Right renal cortex interstitium (tissue), 3 donors: Measurements from ENCODE around the gene MUC22. TPM values are rescaled to one million over a fixed set of nuclear protein-coding genes. Genes with fewer than 3 reads are reported as not detected.
A peak's percentile ranks its signal among the peaks of the same experiment; 100 is the strongest.
"Not testable (repeated sequence)": the region's sequence is repeated elsewhere in the genome, so short reads cannot be mapped to it uniquely, and the experiment has no call there.

ENCODE experiments used
- DNase-seq, 3 donors: peaks; one replicate each; pipeline ENCODE4 v3.0.0-alpha.2; 2013; ENCODE audit warnings: low read depth in 3 of 3, low spot score in 2 of 3
- polyA plus RNA-seq, 3 donors: library from polyadenylated mRNA; unstranded; fragments of 120-200 nt; gene quantifications; one replicate each; pipeline ENCODE4 v1.2.1, GENCODE V29; 2013; ENCODE audit not compliant: insufficient read length in 3 of 3

Gene MUC22
- not detected for polyA plus RNA-seq

DNA sequence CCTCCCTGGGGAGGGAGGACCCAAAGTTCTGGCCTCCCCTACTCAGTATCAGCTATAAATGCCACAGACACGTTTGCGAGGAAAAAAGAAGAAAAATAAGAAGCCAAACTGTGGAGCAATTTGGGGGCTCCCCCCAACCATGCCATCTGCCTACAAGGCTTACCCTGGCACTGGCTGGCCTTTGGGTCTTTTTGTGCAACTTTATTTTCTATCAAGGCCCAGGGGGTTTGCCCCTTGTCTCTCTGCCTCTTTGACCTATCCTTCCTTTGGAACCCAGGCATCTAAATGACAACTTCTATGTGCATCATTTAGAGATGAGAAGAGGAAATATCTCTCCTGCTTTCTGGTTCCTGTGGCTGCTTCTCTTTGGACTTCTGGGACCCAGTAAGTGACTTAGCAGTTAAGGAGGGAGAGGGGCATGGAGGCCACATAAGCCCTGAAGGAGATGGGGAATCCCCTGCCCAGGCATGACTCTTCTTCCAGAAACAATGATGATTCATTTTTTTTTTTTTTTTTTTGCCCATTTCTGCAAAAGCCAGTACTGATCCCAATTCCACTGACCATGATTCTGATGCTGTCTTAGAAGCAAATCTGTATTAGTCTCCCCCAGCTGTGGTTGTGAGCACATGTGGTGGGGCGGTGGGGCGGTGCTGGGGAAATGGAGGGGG lies at the start of gene MUC22:
Gene MUC22, plus strand, starts transcription at position 82 of the 668 bp plus-strand sequence. Its CDS starts 233 bp downstream, at position 315.
- no peak for DNase-seq

DNA sequence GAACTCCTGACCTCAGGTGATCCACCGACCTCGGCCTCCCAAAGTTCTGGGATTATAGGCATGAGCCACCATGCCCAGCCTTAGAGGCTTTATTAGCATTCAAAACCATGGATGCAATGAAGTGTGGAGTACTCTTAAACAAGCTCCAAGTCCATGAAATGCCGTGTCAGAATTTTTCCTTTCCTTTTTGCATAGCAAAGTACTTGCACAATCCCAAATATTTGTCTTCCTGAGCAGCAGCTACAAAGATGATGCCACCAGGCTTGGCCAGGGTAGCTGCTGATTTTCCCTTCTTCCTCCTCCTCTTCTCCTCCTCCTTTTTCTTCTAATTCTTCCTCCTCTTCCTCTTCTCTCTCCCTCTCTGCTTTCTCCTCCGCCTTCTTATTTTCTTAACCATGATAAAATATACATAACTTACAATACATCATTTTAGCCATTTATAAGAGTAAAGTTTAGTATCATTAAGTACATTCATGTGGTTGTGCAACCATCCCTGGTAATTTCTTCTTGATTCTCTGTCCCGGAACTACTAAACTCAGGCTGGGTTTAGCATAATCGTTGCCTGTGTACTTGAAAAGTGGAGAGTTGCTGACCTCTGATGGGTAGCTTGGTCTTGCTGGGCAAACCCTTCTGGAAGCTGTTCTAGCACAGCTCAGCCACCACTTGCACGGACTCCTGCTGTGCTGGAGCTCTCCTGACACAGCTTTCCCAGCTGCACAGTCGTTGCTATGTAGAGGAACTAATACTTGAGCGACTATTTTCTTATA lies 49.2 kb upstream of the MUC22 start:
- DNase-seq, result no peak

- DNase-seq, result no peak
These were observed 47.6 kb upstream of the MUC22 start for GRCh38 chr6:30962716-30963115.

DNA sequence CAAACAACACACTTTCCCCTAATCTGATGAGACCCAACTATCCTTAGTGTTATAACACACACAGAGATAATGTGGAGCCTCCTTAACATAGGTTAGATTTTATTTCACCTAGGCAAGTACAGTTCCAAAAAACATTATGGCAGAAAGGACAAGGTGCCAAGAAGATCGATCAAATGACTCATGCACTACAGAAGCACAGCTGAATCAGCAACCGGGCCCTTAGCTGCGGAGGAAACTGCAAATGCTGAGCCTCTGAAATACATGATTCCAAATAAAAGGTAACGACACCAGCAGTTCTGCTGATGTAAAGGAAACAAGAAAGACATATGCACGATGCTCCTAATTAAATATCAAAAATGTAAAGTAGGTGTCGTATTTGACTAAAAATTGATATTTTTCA lies 46.6 kb upstream of the MUC22 start:
- no peak for DNase-seq

DNA sequence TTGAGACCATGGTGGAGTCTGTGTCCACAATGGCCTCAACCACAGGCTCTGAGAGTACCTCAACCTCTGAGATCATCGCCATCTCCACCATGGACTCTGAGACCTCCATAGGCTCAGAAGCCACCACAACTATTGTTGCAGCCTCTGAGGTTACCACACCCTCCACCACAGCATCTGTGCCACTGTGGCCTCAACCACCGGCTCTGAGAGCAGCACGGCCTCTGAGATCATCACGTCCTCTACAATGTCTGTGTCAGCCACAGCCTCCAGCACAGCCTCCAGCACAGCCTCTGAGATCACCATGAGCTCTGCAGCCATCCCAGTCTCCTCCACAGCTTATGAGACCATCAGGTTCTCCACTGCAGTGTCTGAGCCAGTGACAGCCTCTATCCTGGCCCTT lies 46.2 kb upstream of the MUC22 start:
- DNase-seq, result no peak

DNA sequence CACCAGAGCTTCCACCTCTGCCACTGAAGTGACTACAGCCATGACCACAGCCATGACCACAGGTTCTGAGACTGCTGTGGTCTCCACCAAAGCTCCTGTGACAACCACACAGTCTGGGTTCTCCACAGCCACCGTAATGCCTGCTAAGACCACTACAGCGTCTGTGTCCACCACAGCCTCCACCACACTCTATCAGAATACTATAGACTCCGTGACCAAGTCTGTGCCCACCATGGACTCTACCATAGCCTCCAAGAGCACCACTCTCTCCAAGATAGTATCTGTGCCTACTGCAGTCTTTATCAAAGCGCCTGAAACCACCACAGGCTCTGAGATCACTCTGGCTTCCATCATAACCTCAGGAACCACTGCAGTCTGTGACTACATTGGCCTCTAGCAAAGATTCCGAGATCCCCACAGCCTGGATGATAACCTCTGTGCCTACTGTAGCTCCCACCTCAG lies 45.1 kb upstream of the MUC22 start:
- no peak for DNase-seq

DNA sequence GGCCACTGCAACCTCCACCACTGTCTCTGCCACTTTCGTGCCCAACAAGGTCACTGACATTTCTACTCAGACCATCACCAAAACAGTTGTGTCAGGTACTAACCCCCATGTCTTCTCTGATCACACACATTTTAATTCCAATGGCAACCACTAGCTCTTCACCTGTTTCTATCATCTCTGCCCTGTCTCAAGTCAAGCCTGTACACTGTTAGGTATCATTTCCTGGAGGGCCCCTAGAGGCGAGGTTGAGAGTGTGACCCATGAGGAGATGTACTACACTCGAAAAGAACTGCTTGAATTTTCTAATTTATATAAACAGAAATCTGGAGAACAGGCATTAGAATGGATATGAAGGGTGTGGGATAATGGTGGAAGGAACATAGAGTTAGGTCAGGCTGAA lies 44.1 kb upstream of the MUC22 start:
- no peak for DNase-seq

DNA sequence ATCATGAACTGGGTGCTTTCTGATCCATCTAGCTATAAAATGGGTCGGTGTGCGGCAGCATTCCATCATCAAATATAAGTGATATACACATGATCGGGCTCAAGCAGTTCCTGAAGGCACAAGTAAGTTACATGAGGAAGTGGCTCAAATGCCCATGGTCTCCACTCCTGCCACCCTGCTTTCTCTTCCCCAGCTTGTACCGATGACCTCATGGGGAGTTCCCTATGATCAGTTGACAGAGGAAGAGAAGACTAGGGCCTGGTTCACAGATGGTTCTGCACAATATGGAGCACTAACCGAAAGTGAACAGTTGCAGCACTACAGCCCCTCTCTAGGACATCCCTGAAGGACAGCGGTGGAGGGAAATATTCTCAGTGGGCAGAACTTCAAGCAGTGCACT lies 41.1 kb upstream of the MUC22 start:
- DNase-seq, result not testable (repeated sequence)

DNA sequence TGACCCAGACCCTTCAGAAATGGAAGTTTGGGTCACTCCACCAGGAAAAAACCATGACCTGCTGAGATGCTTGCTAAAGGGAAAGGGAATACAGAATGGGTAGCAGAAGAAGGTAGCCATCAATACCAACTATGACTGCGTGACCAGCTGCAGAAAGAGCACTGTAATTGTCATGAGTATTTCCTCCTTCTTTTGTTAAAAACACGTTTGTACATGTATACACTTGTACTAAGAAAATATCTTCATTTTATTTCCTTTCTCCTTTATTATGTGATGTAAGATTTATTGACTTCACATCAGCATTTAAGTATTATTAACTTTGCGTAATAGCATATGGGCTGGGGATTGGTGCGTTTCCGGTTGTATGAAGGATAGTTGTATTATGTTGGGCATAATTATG lies 39.3 kb upstream of the MUC22 start:
- DNase-seq, result no peak

DNA sequence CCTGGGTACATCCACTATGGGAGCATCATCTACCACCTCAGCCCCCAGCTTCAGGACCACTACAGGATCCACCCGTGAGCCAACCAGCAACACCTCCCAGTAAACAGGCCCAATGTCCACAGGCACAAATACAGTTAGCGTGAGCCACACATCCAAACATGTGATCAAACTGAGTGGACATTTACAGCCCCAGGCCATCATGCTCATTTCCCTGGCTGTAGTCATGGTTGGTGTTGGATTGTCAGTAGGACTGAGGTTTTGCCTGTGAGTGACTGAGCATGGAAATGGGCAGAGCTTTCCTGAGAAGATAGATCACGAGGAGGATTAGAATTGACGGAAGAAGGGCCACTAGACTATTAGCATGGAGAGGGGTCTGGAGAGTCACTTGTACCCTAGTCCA lies 37.5 kb upstream of the MUC22 start:
- DNase-seq, result no peak

DNA sequence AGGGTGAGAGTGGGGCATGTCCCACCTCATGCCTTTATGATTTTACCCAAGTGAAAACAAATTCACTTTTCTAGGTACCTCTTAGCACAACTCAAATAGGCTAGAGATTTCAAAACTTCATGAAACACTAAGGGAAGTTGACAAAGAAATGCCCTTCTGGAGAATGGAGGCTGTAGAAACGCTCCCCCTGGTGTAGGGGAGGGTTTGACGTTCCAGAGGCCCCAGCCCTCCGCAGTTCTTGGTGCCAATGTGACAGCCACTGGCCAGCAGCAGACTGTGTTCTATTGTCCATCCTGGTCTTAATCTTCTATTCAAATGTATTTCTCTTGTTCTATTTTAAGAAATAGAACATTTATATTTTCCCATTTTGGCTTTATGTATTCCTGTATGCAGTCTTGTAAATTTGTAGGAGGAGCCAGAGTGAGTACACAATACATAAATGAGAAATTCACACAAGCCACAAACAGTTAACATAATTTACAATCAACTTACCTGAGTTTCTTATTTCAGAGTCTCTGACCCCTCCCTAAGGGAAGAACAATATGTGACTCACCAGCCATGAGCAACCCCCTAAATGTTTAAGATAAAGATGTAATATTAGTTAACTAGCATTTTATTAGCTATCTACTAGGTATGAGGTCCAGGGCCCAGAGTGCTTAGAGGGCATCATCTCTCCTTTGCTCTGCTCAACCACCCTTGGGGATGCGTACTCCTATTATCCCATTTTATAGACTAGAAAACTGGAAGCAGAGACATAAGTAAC lies 35.6 kb upstream of the MUC22 start:
- no peak for DNase-seq

DNA sequence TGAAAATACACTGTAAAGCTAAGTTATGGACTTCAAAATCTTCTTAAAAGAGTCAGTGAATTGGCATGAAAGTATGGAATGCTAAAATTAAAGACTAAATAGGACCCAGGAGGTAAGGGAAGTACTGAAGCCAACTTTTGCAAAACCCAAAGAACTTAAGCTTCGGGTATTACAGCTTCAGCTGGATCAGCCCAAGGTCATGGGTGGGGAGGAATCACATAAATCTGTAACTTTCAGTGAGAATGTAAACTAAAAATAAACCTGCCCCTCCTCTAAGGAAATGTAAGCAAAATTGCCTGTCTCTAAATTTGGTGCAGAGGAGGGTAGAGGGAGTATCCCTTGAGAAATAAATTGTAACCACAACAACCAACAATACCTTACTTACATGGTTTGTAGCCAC lies 31.1 kb upstream of the MUC22 start:
- no peak for DNase-seq

- no peak for DNase-seq
These were observed 30.6 kb upstream of the MUC22 start for GRCh38 chr6:30979690-30980089.

GRCh38 chr6:30981942-30982772 lies 28.1 kb upstream of the MUC22 start:
- DNase-seq, result peak; percentile 36 to 40 (median 37)

DNA sequence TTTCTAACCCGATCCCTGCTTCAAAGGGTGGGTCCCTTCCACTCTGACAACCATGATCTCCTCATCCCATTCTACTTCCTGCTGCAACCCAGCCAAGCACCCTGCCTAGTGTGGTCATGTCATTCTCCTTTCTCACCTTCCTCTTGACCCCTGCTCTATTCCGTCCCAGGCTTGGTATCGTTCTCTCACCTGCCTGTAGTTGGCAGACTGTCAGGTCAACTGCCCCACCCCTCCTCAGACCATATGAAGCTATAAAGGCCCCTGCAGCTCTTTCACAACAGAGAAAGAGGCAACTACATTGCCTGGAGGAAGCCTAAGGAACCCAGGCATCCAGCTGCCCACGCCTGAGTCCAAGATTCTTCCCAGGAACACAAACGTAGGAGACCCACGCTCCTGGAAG lies 26.8 kb upstream of the MUC22 start, which contains the start of gene MUC21:
Gene MUC21, plus strand, starts transcription at position 280 of the 400 bp plus-strand sequence. CDS start 241 bp downstream, outside the sequence.
- DNase-seq, result no peak

DNA sequence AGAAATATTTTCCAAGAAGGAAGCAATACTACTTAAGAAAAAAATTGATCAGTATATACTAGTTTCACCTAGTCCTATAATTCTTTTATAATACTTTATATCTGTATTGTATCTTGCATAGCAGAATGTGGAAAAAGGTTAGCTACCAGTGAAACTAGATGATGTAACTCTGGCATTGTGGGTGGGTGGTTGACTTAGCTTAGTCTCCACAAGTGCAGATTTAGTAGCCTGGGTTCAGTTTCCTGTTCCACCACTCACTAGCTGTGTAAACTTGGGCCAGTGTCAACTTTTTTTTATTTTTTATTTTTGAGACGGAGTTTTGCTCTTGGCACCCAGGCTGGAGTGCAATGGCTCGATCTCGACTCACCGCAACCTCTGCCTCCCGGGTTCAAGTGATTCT lies 24.8 kb upstream of the MUC22 start:
- no peak for DNase-seq

- no peak for DNase-seq
These were observed 23.0 kb upstream of the MUC22 start for GRCh38 chr6:30987304-30987703.

DNA sequence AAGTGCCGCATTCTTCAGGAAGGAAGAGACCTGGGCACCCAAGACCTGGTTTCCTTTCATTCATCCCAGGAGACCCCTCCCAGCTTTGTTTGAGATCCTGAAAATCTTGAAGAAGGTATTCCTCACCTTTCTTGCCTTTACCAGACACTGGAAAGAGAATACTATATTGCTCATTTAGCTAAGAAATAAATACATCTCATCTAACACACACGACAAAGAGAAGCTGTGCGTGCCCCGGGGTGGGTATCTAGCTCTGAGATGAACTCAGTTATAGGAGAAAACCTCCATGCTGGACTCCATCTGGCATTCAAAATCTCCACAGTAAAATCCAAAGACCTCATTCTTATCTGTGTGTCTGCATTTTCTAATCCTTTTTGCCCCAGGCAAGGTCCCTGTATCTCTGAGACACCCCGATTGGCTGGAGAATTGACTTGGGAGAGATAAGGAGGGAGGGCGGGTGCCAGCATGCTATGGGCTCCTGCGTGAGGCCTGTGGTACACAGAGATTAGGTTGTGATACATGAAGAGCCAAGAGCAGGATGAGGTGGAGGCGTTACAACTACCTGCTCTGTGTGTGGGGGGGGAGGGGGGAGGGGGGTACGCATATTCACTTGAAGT lies 22.0 kb upstream of the MUC22 start:
- DNase-seq, result no peak

DNA sequence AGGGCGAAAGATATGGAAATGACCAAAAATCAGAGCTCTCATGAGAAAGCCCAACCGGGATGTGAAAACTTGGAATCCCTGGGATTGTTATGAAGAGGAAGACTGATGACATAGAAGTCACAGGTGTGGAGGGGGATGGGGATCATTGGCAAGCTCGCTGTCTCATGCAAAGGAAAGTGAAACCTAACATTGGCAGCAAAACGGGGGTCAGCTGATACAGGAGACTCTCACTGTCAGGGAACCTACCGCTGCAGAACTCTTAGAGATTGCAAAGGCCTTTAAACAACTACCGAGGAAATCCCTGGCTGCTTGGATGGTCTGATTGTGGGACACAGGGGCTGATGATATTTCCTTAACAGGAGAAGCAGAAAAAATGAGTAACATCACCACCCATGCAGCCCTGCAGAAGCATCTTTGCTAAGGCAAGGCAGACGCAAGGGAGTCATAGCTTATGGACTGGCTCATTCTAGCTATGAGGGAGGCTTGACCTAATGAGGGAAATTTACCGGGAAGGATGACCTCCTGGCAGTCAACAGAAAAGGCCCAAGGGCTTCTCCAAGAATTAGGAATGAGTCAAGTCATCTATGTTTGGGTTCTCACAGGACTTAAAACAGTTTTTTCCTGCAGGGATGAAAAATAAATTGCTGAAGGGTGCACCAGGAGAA lies 19.7 kb upstream of the MUC22 start:
- DNase-seq, result no peak
